Measurements from ENCODE around the gene MAMLD1.

DNA sequence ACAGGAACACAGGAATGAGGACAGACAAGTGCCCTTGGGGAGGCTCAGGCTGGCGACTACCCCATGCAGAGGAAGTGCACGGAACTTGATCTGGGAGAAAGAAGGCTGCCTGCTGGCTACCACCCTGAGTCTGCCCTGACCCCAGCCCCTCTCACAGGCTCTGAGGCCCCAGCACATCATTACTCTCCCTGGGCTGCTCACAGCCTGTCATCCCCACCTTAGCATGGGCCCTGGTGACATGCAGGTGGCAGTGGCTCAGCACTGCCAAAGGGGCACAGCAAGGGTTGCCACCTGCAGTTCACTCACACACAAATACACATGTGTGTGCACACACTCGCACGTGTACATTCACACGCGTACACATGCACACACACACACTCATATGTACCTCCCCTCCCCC, 26.1 kb upstream of the MAMLD1 start:
- TF ChIP-seq, protein P1, sequence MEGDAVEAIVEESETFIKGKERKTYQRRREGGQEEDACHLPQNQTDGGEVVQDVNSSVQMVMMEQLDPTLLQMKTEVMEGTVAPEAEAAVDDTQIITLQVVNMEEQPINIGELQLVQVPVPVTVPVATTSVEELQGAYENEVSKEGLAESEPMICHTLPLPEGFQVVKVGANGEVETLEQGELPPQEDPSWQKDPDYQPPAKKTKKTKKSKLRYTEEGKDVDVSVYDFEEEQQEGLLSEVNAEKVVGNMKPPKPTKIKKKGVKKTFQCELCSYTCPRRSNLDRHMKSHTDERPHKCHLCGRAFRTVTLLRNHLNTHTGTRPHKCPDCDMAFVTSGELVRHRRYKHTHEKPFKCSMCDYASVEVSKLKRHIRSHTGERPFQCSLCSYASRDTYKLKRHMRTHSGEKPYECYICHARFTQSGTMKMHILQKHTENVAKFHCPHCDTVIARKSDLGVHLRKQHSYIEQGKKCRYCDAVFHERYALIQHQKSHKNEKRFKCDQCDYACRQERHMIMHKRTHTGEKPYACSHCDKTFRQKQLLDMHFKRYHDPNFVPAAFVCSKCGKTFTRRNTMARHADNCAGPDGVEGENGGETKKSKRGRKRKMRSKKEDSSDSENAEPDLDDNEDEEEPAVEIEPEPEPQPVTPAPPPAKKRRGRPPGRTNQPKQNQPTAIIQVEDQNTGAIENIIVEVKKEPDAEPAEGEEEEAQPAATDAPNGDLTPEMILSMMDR (IDR thresholded peaks at IDR 0.05): no peak
- TF ChIP-seq POLR2A (IDR thresholded peaks at IDR 0.05): no peak
